ENCODE data around the gene THSD4.

THSD4 gene

GRCh38 chr15:71098920-71099319, 16.4 kb upstream of the THSD4 start:
- no peak for DNase-seq

DNA sequence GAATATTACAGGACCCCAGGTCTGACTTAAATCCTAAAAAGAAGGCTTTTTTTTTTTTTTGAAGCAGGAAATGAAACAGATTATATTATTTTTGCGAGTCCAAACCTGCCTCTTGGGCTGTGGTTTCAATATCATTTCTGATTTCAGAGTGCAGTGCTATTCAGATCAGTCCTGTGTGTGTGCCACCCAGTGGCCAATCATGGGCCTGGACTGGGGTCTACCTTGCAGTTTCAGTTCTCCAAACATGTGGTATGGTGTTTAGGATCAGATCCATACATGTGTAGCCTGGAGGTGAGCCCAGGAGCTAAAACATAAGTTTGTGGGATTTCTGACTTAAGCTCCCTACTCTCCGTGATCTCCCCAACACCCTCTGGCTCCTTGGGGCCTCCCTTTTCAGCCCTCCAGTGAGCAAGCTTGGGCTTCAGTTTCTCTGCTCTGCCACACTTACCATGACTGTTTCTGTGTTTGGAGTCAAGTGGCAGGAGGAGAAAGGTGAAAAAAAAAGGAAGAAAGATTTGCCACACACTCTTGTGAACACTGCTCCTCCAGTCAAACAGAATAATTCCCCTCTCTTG, 12.1 kb upstream of the THSD4 start:
- DNase-seq, result no peak

- no peak for DNase-seq
Observed at GRCh38 chr15:71104636-71105035, 10.6 kb upstream of the THSD4 start.

GRCh38 chr15:71105444-71105843, 9.8 kb upstream of the THSD4 start:
- DNase-seq, result no peak

- no peak for DNase-seq
Observed at GRCh38 chr15:71106802-71107500, 8.3 kb upstream of the THSD4 start.

DNA sequence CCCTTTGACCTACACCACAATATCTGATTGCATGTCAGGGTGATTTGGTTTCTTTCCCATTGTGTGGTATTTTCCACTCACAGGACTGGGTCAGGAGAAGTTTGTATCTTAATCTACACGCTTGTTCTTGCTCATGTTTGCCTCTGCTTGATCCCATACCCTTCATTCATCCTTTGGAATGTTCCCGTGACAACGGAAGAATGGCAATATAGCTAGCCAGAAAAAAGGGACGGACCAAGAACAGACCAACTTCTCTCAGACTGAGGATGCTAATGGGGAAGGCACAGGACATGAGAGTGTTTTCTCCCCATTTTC, 7.8 kb upstream of the THSD4 start:
- no peak for DNase-seq

GRCh38 chr15:71109130-71109529, 6.1 kb upstream of the THSD4 start:
- no peak for DNase-seq

DNA sequence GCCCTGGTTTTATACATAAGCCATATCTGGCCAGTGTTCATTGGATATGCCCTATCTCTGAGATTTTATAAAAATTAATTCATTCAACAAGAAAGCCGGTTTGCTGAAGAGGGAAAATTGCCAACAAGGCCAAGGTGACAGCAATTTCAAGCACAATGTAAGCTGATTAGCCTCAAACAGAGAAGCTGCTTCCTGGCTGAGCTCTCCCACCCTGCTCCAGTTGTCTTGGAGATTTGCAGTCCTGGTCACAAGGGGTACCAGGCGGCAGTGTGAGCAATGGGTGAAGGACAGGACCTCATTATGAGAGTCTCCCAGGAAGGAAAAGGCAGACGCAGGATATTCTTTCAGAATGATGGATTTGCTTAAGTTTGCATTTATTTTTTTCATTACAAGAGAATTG, 5.4 kb upstream of the THSD4 start:
- DNase-seq, result no peak

DNA sequence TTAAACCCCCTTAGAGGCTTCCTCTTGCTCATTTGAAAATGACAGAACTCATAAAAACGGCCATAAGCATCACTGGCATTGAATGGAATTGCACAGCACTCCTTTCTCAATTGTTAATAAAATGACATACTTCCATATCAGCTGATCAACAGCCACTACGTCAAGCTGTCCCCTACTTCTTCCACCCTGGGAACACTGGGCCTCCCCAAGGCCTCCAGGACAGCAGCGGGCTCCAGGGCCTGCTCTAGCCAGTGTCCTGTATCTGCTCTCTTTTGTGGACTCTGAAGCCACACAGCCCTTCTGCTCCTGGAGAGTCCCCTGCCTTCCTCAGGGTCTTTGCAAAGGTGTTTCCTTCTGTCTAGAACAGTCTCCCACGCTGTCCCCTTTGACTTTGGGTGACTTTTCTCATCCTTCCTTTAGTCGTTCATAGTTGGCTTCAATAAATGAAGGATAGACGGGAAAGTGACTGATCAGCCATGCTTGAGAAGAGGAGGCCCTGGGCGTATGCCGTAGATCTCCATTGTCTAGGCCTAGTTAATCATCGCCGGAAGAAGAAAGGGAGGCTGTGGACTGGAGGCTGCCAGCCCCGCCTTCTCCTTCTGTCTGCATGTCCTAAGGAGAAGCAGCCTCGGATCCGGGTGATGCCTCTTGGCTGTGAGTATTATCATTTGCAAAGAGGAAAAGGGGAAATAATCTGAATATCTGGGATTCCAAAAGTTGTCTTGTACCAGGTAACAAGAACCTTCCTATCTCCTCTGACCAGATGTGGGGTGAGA, 4.7 kb upstream of the THSD4 start:
- no peak for DNase-seq

- DNase-seq, result no peak
Observed at GRCh38 chr15:71111181-71111565, 4.1 kb upstream of the THSD4 start.

DNA sequence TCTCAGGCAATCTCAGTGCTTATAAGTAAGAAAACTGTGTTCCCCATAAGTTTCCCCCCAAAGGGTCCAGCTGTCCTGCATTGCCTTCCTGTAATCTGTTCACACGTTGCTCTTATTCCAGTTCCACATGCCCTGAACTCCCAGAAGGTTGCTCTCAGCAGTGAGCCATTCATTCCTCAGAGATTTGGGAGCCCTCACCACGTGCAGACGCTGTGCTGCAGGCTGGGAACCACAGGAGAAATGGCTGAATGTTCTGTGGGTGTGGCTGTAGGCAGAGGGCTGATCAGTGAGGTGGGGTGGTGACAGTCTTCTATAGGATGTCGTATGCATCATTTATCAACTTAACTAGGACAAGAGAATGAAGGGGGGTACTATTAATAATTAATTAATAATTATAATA, 3.3 kb upstream of the THSD4 start:
- no peak for DNase-seq

DNA sequence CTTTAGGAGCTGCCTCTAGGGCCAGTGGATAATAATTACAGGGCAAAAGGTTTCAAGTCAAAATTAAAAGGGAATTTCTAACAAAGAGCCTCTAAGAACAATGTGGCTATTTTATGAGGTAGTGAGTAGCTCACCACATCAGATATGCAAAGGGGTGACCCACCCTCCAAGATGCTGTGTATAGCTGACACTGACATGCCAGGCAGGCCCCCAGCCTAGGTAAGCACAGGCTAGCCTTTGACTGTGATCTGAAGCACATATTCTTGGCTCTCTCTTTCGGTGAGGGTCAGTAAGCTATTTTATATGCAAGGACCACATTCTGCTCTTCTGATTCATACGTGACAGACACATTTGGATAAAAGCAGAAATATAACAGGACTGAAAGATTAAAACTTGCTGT, 2.8 kb upstream of the THSD4 start:
- DNase-seq, result no peak

GRCh38 chr15:71114066-71114680, 1.1 kb upstream of the THSD4 start:
- DNase-seq, result no peak

DNA sequence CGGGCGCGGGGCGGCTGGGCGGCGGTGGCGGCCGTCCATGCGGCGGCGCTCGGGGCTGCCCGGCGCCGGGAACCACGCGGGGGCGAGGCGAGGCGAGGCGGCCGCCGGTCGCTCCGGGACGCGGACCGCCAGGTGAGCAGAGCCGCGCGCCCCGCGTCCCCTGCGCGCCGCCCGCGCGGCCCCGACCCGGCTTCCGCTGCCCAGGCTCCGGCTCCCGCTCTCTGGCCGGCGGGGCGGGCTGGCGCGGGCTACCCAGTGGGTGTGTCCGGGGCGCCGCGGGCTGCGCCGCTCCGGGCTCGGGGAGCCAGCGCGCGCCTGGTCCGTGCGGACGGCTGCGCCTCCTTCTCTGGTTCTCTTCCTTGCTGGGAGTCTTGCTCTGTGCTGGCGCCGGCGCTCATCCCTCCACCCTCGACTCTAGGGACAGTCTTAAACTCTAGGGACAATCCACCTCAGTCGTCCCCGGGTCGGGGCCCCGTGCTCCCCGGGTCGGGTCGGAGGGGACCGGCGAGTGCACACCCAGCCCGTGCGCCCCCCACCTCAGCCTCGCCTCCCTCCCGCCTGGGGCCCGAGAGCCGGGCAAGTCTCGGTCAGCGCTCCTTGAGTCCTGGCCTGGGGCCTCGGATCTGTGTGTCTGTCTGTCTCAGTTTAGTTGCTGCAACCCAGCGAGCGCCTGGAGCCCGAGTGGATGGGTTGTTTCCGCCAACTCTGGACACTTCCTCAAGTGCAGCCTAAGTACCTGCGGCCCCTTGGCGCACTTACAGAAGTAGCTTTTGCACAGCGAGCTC, 488 bp downstream of the THSD4 start:
- no peak for DNase-seq

DNA sequence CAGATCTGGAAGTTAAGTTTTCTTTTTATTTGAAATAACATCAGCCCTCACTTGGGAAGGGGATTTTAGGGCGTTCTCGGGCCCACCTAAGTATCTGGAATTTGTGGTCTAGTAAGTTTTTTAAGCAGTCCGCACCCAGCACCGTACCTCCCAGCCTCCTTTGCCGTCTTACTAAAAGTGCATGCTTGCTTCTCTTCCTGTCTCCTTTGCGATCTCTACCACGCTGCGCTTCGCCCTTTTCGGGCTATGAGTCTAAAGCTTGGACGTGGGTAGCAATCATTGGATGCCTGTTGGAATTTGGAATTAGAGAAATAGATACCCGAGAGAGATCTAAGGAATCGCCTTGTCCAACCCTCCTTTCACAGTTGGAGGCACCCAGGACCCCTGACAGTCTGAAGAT, 1.1 kb downstream of the THSD4 start:
- no peak for DNase-seq

GRCh38 chr15:71116942-71117341, 1.7 kb downstream of the THSD4 start:
- DNase-seq, result no peak

- no peak for DNase-seq
Observed at GRCh38 chr15:71117714-71118305, 2.5 kb downstream of the THSD4 start.

DNA sequence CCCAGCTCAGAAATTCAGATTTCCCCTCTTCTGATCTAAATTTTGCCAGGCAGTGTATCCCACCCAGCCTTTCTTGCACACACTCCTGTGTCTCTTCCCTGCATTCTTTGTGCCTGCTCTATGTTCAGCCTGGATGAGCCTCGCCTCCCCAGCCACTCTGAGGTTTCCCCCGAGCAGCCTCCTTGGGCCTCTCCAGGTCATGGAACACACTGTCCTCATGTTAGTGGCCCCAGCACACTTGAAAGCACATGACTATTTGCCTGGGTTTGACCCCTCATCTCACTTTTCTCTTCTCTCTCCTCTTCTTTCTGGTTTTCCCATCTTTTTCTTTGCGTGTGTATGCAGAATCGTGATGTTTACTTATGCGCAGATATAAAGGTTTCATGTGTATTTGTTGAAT, 3.1 kb downstream of the THSD4 start:
- no peak for DNase-seq

- DNase-seq, result no peak
Observed at GRCh38 chr15:71118881-71119632, 3.8 kb downstream of the THSD4 start.

- no peak for DNase-seq
Observed at GRCh38 chr15:71120428-71120944, 5.2 kb downstream of the THSD4 start.

GRCh38 chr15:71121442-71121841, 6.2 kb downstream of the THSD4 start:
- DNase-seq, result no peak
